Endothelial cell of umbilical vein (primary cell): ENCODE results near the gene ATP6V1G2. TPM values are rescaled to one million over a fixed set of nuclear protein-coding genes. Genes with fewer than 3 reads are reported as not detected.

Experiments used
- BruUV-seq: library from RNA; stranded (reverse); fragments of 400-500 nt; replicated peaks from 2 replicates; lab custom pipeline; 2021; lab: Mats Ljungman, UMichigan
- CTCF ChIA-PET: fragments of 300-600, 350-600 bp; sonication (Branson Sonifier 250); formaldehyde crosslinking; loops from one replicate; lab custom pipeline; 2021; ENCODE audit warnings: antibody characterized with exemption, inconsistent platforms; lab: Charles Lee
- POLR2A ChIA-PET: fragments of 300-600, 350-600 bp; sonication (Branson Sonifier 250); formaldehyde crosslinking; loops from one replicate; lab custom pipeline; 2021; ENCODE audit warnings: antibody characterized with exemption, inconsistent platforms; lab: Charles Lee
- DNase-seq: peaks from one replicate; pipeline ENCODE4 v3.0.0-alpha.2; 2011; ENCODE audit warnings: low read depth, low spot score
- FAIRE-seq: peaks from 2 replicates; lab custom pipeline; 2011; peaks lifted over from hg19 to GRCh38; lab: Jason Lieb, UNC
- H2AFZ ChIP-seq: 2 replicates; pipeline ENCODE4 v1.6.0; 2012; ENCODE audit warnings: low read depth, low read length, control low read depth, inconsistent platforms
- H3K27ac ChIP-seq: 2 replicates; pipeline ENCODE4 v1.5.1; 2011; ENCODE audit warnings: low read depth, mild to moderate bottlenecking, control low read depth, low read length, moderate library complexity; ENCODE audit not compliant: insufficient read depth
- H3K27me3 ChIP-seq, 2 experiments: 2 replicates each; pipeline versions ENCODE4 v1.6.0 to v1.6.1; 2011; ENCODE audit warnings: low read length in 2 of 2, mixed read lengths in 1 of 2; ENCODE audit not compliant: control insufficient read depth in 2 of 2, insufficient read depth in 2 of 2
- H3K36me3 ChIP-seq, 2 experiments: 2 replicates in 1 of 2; 3 replicates in 1 of 2; pipeline ENCODE4 v1.5.1; 2011; ENCODE audit warnings: low read length in 2 of 2, mild to moderate bottlenecking in 1 of 2, moderate library complexity in 1 of 2; ENCODE audit not compliant: control insufficient read depth in 2 of 2, insufficient read depth in 2 of 2; ENCODE audit errors: extremely low read depth in 1 of 2
- H3K4me1 ChIP-seq: 3 replicates; pipeline ENCODE4 v1.5.1; 2011; ENCODE audit warnings: mild to moderate bottlenecking, low read length; ENCODE audit not compliant: control insufficient read depth, insufficient read depth; ENCODE audit errors: extremely low read depth
- H3K4me2 ChIP-seq: 2 replicates; pipeline ENCODE4 v1.6.1; 2011; ENCODE audit warnings: low read length, control low read depth, mixed read lengths; ENCODE audit not compliant: insufficient read depth
- H3K4me3 ChIP-seq, 3 experiments: fragments of 200-600 bp in 1 of 3; sonication (generic), shearing (Covaris generic) in 1 of 3; replicated peaks in 1 of 3; 2 replicates each; pipeline ENCODE4 v1.5.1; 2011 to 2016; ENCODE audit warnings: control low read depth in 3 of 3, low read length in 3 of 3, mild to moderate bottlenecking in 2 of 3, inconsistent platforms in 1 of 3, low read depth in 1 of 3, moderate library complexity in 1 of 3; ENCODE audit not compliant: insufficient read depth in 1 of 3
- H3K79me2 ChIP-seq: 2 replicates; pipeline ENCODE4 v1.6.0; 2012; ENCODE audit warnings: low read length, inconsistent platforms; ENCODE audit not compliant: control insufficient read depth, insufficient read depth
- H3K9ac ChIP-seq: replicated peaks from 2 replicates; pipeline ENCODE3; 2011; ENCODE audit warnings: low read length, control low read depth; ENCODE audit not compliant: insufficient read depth; ENCODE audit errors: extremely low read depth
- H3K9me1 ChIP-seq: replicated peaks from 3 replicates; pipeline ENCODE4 v1.6.0; 2011; ENCODE audit warnings: mild to moderate bottlenecking, low read length; ENCODE audit not compliant: control insufficient read depth, insufficient read depth; ENCODE audit errors: extremely low read depth
- H3K9me3 ChIP-seq: replicated peaks from 2 replicates; pipeline ENCODE4 v1.5.1; 2012; ENCODE audit warnings: low read length, inconsistent platforms; ENCODE audit not compliant: control insufficient read depth, insufficient read depth
- H4K20me1 ChIP-seq: replicated peaks from 2 replicates; pipeline ENCODE3; 2011; ENCODE audit warnings: mild to moderate bottlenecking, low read length; ENCODE audit not compliant: control insufficient read depth, insufficient read depth; ENCODE audit errors: extremely low read depth
- CTCF ChIP-seq, 2 donors: IDR thresholded peaks; 1 replicate in 1 of 2; 2 replicates in 1 of 2; pipeline ENCODE4 v1.5.1; 2011; ENCODE audit warnings: low read length in 2 of 2, mild to moderate bottlenecking in 2 of 2, moderate library complexity in 2 of 2, control low read depth in 1 of 2, inconsistent platforms in 1 of 2, low read depth in 1 of 2; ENCODE audit not compliant: insufficient read depth in 1 of 2; ENCODE audit errors: extremely low read depth in 1 of 2
- EZH2 ChIP-seq: IDR thresholded peaks from 2 replicates; pipeline ENCODE4 v1.6.1; 2012; ENCODE audit warnings: borderline replicate concordance, low read depth, mild to moderate bottlenecking, moderate library complexity, low read length, inconsistent platforms; ENCODE audit not compliant: severe bottlenecking
- FOS ChIP-seq: IDR thresholded peaks from 2 replicates; pipeline ENCODE4 v1.6.1; 2011; ENCODE audit warnings: mild to moderate bottlenecking, low read length, moderate library complexity, borderline replicate concordance; ENCODE audit not compliant: insufficient read depth
- GATA2 ChIP-seq: IDR thresholded peaks from 2 replicates; pipeline ENCODE4 v1.7.0; 2011; ENCODE audit warnings: low read depth, mild to moderate bottlenecking, moderate library complexity, mixed read lengths, low read length; ENCODE audit not compliant: insufficient read length, insufficient read depth
- JUN ChIP-seq: IDR thresholded peaks from 2 replicates; pipeline ENCODE4 v1.6.1; 2011; ENCODE audit warnings: borderline replicate concordance, low read depth; ENCODE audit not compliant: insufficient read length, insufficient read depth
- MAX ChIP-seq: IDR thresholded peaks from 2 replicates; pipeline ENCODE4 v1.6.1; 2011; ENCODE audit not compliant: insufficient read depth, insufficient read length
- MYC ChIP-seq: IDR thresholded peaks from one replicate; pipeline ENCODE4 v1.6.1; 2011; ENCODE audit warnings: mild to moderate bottlenecking, low read depth, low read length
- POLR2A ChIP-seq: IDR thresholded peaks from 2 replicates; pipeline ENCODE4 v1.6.1; 2012; ENCODE audit warnings: low read depth, mild to moderate bottlenecking, control low read depth, low read length
- POLR2AphosphoS5 ChIP-seq: IDR thresholded peaks from 2 replicates; pipeline ENCODE4 v1.6.1; 2012; ENCODE audit warnings: low read depth, mild to moderate bottlenecking, control low read depth, low read length, moderate library complexity; ENCODE audit not compliant: insufficient read depth
- dilution Hi-C: fragments of 300-500 bp; cut with MboI; formaldehyde crosslinking; loops from one replicate; pipeline ENCODE4 v1.15.0; 2019; ENCODE audit warnings: low sequenced_read_pairs; ENCODE audit not compliant: extremely low pct_ligation_motif_present
- intact Hi-C: fragments of 100-400 bp; cut with micrococcal nuclease; formaldehyde crosslinking; loops from one replicate; pipeline ENCODE4 v1.10.0; 2022
- polyA plus RNA-seq, 4 experiments: library from polyadenylated mRNA; depleted of rRNA in 3 of 4; stranded (reverse) in 3 of 4; unstranded in 1 of 4; fragments of >200 nt; gene quantifications; 2 replicates each; pipeline versions ENCODE4 v1.2.1 to v1.2.3, GENCODE V29; 2011 to 2012; ENCODE audit warnings: missing spikeins in 1 of 4
- total RNA-seq: library from RNA; stranded (reverse); gene quantifications from 2 replicates; pipeline ENCODE4 v1.2.3, GENCODE V29; 2021

ATP6V1G2 gene
- total and polyA plus RNA-seq, 2 donors (not counting 3 experiments of a cell fraction or from before 2014, with no cell fraction given), result 0.70 to 0.84 TPM

GRCh38 chr6:31541059-31541657, 5.2 kb downstream of the ATP6V1G2 start:
- DNase-seq, result no peak
- ChIA-PET CTCF (interaction anchor here (0.8 to 31.0 kb wide), 10 partner anchors 10 to 119 kb away, joined by 3 to 1517 read pairs (median 4); partner anchors contain the start of genes C6orf47, LST1, LTB and NCR3), POLR2A (interaction anchor here (0.8 to 1.2 kb wide), 7 partner anchors 8 to 1431 kb away, joined by 3 to 6 read pairs (median 4); partner anchors contain the start of gene MCCD1)
- FAIRE-seq, result peak; percentile 59
- intact Hi-C loops, result loop anchor here (10.0 kb wide), 1 partner anchor 194 kb away; the partner anchor contains the start of gene CLIC1
- no peak for TF ChIP-seq MAX
- TF ChIP-seq CTCF (IDR thresholded peaks at IDR 0.05; ENCODE audit: extremely low read depth in 1 of 2, insufficient read depth in 1 of 2, low read depth in 1 of 2, low read length in 2 of 2), result no peak
- no peak for TF ChIP-seq EZH2
- TF ChIP-seq GATA2, result no peak
- TF ChIP-seq JUN, result no peak
- no peak for TF ChIP-seq POLR2A
- TF ChIP-seq POLR2AphosphoS5, result no peak
- no peak for TF ChIP-seq MYC
- TF ChIP-seq FOS, result no peak
- H3K27me3 ChIP-seq, result no peaks in the 10 kb centered on the region
- BruUV-seq, result TSS peak; percentile 65
- peak overlapping the region; percentile 85 for H3K27ac ChIP-seq
- H3K36me3 ChIP-seq, result peaks cover 17 to 30% of the 10 kb centered on the region in 2 experiments
- no peak overlapping the region for H2AFZ ChIP-seq
- H3K4me3 ChIP-seq, result peak overlapping the region; percentile 59 to 95 (median 80)
- H3K9me3 ChIP-seq, result no peaks in the 10 kb centered on the region
- peak overlapping the region; percentile 98 for H3K9ac ChIP-seq
- peaks cover 7% of the 10 kb centered on the region for H4K20me1 ChIP-seq
- dilution Hi-C loops, result no loop called here
- peaks cover 53% of the 10 kb centered on the region for H3K79me2 ChIP-seq
- peaks cover 27% of the 10 kb centered on the region for H3K4me1 ChIP-seq
- H3K4me2 ChIP-seq, result peak overlapping the region; percentile 92
- no peaks in the 10 kb centered on the region for H3K9me1 ChIP-seq
